ENCODE measurements around the gene MGAT5.
"Not testable (repeated sequence)": the region's sequence is repeated elsewhere in the genome, so short reads cannot be mapped to it uniquely, and the experiment has no call there.

Gene MGAT5

DNA sequence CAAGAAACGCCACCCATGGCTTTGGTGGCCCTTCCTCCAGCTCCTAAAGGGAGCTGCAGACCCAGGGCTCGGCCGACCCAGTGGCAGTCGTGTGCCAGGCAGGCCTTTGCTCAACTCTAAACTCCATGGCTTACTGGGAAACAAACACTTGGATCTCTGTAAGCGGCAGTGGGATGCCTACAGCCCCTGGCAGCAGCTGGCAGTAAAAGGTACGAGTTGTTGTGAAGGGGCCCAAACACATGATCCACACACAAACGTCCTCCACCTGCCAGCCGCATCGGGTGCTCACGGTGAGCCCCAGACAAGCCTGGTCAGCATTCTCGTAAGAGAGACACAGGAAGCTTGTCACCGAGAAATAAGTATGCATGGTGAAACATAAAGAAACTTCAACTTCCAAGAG is 214.9 kb downstream of the MGAT5 start:
- DNase-seq (ENCODE audit: low spot score), result no peak

DNA sequence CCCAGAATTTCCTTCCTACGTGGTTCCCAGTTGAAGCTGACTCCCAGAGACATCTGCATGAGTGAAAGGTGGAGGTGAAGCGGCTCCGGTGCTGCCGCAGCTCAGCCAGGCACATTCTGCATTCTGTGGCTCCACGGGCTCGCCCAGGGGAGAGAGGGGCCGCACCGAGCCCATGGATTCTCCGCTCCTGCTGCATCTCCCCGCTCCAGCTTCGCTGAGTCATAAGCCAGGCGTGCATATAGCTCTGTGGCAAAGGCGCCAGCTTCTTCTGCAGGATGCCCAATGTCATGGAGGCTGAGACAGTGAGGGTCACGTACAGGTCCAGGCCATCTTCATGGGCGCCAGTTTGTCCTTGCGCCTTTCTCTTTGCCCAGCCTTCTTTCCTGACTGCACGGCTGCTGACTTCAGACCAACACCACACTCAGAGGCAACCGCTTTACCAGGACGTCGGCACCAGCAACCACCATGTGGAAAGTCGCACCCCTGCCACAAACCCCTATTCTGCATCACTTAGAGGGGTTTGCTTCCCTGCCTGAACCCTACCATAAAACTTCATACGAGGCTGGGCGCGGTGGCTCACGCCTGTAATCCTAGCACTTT is 215.7 kb downstream of the MGAT5 start:
- DNase-seq (ENCODE audit: low spot score), result no peak

DNA sequence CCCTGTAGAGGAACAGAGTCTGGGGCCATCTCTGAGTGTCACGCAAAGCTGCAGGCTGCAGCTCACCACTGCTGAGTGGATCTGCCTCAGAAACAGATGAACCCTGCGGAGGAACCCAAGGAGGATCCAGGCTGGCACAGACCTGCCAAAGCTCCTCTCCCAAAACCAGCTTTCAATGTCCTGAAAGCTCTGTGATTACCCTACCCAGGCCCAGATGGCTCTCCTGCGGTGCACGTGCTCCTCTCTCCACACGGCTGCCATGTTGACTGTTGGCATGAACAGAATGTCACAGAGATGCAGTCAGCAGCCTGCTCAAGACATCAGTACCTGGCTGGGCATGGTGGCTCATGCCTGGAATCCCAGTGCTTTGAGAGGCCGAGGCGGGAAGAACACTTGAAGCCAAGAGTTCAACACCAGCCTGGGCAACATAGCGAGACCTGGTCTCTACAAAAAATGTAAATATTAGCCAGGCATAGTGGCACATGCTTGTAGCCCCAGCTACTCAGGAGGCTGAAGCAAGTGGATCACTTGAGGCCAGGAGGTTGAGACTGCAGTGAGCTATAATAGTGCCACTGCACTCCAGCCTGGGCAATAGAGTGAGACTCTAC is 216.8 kb downstream of the MGAT5 start:
- no peak for DNase-seq (ENCODE audit: low spot score)

DNA sequence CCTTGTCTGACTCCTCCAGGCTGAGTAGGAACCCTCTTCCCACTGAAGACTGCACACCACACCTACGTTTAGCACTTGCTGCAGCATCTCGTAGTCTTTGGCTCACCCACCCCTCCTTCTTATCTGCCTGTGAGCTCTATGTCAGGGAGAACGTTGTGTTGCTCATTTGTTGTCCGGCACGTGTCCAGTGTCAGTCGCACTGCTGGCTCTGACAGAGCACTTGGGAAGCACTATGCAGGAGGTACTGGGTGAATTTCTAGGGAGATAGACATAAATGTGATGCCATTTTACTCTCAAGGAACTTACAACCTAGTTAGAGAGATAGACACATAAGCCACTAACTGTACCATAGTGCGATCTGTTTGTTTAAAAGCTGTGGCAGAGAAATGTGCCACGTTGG is 223.1 kb downstream of the MGAT5 start:
- not testable (repeated sequence) for DNase-seq (ENCODE audit: low spot score)

DNA sequence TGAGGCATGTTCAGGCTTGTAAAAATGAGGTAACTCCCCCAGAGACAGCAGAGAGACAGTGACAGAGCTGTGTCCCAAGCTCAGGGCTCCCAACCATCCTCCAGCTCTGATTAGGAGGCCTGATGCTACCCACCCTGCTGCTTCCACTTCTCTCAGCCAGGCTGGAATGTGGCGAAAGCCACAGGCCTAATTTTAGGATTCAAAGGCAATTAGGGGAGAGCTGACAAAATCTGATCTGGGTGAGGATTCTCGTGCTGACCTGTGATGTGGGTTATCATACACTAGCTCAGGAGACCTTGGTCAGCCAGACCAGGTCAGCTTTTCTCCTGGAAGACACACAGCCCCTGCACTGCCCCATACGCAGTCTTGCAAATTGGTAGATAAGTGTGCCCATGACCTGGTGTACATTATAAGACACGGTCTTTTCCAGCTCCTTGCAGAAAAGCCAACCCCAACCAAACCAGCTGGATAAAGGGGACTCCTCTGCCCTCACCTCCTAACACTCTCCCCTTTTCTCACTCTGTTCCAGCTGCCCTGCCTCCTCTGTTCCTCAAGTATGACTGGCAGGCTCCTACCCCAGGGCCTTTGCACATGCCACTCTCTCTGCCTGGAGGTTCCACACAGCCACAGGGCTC is 225.9 kb downstream of the MGAT5 start:
- no peak for DNase-seq (ENCODE audit: low spot score)

DNA sequence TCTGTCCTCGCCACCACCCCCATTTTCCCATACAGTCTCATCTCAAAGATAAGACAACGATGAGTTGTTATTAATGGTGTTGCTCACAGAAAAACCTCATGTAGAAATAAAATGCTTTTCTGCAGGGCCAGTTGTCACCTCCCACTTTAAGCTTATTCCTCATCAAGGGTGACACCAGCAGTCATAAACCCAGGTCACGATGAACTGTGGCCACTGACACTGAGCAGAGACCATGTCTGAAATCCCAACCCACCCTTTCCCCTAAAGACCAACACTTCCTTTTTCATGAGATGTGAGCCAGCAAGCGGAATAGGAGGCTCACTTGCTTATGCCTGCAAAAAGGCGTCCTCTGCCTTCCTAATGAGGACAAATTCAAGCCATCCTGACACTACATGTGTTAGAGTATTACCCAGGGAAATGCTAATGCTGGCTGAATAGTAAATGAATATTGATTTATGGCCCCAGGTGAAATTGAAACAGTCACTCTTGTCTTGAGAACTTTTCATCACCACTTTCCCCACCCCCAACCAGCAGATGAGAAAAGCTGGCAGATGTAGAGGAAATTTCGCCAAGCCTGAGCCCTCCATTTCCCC is 228.4 kb downstream of the MGAT5 start:
- no peak for DNase-seq (ENCODE audit: low spot score)

DNA sequence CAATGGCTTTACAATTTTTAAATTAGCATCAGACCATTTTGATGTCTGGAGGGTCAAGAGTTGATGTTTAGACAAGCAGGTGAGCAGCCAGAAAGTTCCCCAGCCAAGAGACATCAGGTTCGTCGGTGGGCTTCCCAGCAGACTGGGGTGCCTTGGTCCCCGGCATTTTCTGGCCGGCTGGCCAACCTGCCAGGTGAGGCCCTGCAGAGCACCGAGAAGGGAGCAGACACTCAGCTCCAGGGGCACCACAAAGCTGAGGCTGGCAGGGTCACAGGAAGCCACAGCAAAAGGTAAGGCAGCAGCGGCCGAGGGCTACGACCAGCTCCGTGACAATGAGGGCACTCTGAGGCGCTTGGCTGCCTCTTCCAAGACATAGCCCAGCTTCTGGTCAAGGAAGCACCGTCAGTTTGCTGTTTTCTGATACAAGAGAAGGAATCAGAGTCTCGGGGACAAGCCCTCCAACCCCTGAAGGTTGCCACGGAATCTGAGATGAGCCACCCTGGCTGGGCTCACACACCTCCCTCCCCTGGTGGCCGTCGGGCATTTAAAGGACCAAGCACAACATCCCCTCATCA is 229.0 kb downstream of the MGAT5 start:
- no peak for DNase-seq (ENCODE audit: low spot score)

DNA sequence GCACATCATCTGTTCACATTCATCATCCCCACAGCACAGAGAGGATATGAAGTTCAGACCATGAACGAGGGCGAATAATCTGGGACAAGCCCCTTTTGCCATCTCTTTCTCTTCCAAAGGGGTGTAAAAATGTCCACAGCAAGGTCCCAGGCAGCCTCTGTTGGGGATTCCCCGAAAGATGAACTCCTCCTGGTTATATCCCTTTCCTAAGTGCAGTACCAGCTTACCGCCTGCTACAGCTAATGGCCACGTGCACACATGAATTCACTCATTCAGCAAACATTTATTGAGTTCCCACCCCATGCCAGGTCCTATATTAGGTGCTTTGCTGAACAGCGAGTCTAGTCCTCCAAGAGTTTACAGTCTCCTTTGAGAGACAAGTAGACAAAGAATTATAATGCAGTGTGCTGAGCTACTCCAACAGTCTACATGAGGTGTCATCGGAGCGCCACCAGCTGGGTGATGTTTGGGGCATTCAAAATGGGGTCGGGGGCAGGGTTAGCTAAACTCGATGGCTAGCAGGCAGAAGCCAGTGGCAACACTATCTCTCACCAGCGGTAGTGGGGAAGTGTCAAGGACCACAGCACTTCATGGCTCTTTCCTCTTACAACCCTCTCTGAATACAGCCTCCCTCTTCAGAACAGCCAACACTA is 236.0 kb downstream of the MGAT5 start:
- no peak for DNase-seq (ENCODE audit: low spot score)

DNA sequence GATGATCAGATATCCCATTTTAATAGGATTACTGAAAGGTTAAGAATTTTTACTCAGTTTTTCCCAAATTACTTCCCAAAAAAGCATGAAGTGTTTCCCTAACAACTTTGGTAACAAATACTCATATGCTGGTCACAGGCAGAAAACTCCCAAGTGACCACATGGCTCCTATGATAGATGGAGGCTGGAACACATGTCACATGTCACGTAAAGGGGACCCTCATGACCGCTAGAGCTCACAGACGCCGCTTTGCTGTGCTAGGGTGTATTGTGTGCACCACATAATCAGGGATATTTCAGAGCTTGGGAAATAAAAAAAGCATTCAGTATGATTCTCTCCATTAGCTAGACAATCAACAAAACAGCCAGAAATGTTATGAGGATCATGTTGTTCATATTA is 236.7 kb downstream of the MGAT5 start:
- no peak for DNase-seq (ENCODE audit: low spot score)

DNA sequence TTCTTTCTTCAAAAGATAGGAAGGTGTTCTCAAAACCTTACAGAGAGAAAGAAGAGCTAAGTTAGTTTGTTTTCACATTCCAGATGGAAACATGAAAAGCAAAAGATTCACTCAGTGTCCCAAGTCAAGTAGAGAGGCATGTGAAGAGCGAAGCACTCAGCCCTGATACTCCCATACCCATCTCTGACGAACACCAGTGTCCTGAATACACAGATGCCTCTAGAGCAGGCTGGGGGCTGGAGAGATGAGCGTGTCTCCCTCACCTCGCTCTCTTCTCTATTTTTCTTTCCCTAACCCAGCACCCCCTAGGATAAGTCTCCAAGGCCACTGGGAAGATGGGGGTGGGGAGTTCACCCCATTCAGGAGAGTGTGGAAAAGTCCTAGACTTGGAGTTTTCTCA is 237.2 kb downstream of the MGAT5 start:
- no peak for DNase-seq (ENCODE audit: low spot score)

DNA sequence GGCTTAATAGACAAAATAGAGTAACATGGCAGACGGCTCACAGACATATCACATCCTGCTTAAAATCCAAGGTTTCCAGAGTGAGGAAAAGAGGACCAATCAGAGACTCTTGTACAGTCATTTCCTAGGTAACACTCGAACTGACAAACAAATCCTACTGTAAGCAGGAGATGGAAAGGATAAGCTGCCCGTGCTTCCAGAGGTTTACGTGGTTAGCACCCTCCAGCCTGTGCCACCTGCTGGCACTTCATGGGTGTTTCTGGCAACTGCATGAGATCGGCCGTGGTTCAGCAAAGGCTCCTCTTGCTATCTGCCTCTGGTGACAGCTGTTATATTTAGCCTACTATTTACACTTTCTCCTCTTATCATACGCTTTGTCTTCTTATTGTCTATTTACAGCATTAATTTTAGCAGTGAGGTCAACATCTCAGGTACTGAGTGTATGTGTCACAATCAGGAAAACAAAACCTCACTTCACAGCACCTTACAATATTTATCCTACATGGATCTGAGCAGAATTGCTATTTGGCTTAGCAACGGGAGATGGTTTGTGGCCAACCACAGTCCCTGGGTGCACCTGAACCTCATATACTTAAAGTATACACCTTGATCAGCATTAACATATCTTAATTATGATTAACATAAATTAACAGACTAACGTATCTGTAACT is 238.0 kb downstream of the MGAT5 start:
- DNase-seq (ENCODE audit: low spot score), result no peak

DNA sequence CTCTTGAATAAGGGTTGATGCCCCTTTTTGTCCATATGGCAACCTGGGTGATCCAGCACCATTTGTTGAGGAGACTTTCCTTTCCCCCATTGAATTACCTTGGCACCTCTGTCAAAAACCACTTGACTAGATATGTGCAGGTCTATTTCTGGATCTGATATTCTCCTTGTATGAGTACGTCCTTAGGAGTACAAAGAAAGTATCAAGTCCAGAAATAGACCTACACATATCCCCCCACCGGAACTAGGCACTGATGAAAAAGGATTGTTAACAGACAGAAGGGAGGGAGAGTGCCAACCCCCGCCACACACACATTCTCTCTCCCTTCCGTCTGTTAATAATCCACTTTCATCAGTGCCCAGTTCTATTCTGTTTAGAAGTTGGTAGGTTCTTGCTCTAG is 239.9 kb downstream of the MGAT5 start:
- no peak for DNase-seq (ENCODE audit: low spot score)

DNA sequence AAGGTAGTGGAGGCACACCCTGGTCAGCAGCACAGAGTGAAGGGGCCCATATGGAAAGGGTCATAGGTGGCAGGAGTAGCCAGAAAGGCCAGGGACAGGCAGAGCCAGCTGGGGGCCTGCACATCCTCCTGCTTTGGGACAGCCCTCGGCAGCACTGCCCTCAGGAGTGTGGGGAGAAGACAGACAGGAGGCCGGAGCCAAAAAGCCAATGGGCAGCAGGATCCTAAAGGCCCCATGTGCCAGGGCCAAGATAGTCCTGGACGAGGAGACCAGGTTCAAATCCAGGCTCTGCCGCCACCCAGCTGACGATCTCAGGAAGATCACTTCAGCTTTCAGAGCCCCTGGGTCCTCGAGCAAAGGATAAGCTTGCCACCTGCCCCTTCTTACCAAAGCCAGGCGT is 244.8 kb downstream of the MGAT5 start:
- DNase-seq (ENCODE audit: low spot score), result no peak

DNA sequence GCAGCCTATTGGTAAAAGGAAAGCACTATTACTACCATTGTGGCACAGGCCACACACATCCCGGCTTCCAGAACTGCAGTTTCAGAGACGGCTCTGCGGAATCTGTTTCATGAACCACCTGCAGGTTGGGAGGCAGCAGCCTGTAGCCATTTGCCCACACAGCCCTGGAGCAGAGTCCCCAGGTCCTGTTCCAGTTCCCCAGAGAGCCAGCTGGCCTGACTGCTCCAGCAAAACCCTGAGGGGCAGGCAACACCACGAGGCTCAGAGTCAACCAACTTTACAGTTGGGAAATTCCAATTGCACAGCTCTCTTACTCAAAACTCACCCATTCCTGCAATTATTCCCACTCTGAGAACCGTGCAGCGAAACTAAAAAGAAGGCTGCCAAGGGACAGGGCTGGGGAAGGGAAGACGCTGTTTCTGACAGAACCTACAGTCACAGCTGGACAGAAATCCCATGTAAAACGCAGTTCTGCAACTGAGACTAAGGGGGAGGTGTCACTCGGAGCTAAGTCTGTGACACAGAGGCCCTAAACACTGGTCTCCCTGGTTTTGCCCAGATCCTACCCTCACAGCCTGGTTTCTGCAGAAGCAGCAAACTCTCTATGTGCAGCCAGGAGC is 245.5 kb downstream of the MGAT5 start:
- DNase-seq (ENCODE audit: low spot score), result peak; percentile 18

DNA sequence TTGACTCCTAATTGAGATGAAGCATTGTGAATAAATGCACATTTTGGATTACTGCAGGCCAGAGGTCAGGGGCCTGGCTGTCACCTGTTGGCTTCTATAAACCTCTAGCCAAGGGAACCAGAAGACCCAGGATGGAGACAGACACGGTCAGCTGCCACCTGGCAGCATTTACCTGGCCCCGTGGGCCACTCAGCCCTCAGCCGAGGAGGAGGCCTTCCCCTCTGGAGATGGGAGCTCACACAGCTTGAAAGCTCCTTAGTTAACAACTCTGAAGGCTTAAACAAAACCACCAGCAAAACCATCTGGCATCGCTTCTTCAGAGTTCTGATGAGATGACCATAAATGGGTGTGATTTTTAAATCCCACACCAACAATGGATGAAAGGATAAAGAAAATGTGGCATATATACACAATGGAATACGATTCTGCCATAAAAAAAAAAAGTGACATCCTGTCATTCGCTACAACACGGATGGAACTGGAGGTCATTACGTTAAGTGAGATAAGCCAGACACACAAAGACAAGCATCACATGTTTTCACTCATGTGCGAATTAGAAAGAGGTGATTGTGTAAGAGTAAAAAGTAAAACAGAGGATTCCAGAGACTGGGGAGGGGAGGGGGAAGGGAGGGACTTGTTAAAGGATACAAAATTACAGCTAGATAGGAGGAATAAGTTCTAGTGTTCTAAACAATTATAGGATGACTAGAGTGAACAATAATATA is 246.5 kb downstream of the MGAT5 start:
- DNase-seq (ENCODE audit: low spot score), result peak; percentile 31

DNA sequence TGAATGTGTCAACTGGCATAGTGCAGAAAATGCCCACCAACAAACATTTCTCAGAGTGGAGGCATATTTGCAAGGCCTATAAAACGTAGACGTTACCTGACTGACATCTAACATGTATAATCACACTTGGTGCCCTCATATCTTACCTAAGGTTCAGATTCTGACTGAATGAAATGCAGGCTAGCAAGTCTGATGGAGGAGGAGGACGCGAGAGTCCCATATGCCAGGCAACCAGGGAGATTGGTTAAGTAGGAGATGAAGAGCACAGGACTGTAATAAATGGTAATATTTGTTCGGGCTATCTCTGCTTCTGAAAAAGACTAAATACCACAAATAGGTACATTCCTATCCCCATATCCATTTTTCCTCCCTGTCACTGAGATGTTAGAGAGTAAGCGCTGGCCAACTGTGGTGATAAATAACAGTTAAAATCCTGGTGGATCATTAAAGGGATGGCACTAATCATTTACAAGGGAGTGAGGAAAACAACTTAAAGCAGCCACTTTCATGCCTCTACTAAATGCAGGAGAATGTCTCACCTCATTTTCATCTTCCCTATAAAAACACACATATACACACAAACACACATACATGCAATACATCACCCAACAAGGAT is 247.7 kb downstream of the MGAT5 start:
- peak; percentile 58 for DNase-seq (ENCODE audit: low spot score)

DNA sequence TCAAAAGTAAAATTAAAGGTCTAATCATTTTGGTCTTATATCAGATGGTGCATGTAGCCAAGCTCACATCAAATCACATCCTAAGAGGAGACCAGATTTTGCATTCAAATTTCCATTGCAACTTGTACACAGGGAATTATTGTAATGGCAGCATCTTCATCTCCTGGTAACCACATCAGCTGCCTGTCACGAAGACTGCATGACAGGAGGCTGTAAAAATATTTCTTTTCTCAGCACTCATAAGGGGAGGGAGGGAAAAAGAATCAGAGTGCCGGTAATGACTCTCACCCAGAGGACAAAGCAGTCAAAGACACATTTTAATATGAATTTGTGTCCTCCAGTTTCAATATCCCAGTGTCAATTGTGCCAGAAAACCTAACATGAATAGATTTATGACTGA is 248.2 kb downstream of the MGAT5 start:
- peak; percentile 22 for DNase-seq (ENCODE audit: low spot score)
